ENCODE measurements around the gene HMG20B. TPM values are rescaled to one million over a fixed set of nuclear protein-coding genes. Genes with fewer than 3 reads are reported as not detected.
"Not testable (repeated sequence)": the region's sequence is repeated elsewhere in the genome, so short reads cannot be mapped to it uniquely, and the experiment has no call there.

HMG20B gene
- total and polyA plus RNA-seq, 5 donors = 35.7 to 50.5 (median 36.6) TPM

DNA sequence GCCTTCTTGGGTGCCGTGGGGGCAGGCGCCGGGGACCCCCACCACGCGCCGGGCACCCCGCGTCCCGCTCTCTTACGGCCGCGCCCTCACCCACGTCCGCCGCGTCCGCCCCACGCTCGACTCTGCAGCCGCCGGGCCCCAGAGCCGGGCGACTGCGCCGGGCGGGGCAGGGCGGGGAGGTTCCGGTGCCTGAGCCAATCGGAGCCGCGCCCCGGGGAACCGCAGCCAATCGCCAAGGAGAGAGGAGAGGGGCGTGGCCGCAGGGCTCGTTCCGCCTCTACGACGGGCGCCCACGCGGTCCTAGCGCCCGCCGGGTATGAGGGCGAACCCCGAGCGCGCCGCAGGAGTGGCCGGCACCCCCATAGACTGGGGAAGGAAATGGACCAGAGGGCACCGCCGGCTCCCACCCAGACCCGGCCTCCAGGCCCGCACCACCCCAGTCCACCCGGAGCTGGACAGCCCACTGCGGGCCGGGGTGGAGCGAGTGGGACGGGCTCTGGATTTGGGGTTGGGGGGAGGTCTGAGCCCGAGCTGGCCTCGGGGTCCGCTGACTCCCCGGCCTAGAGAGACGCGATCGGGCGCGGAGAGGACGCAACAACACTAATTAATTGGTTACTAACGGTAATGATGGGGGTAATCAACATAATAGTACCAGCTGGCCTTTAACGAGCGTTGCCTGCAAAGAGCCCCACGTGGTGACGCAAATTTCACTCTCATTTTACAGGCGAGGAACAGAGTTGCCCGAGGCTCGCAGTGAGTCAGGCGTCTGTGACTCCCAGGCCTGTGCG, 15.1 kb upstream of the HMG20B start, which contains the start of gene MFSD12:
TSS of gene MFSD12 (minus strand) at position 126 of the 788 bp plus-strand sequence. CDS start 183 bp downstream, outside the sequence.
- Histone ChIP-seq H3K4me1 (ENCODE audit: control insufficient read depth, insufficient read depth, low read length) (peaks cover 2% of the 10 kb centered on the region), H3K27ac (ENCODE audit: low read length) (peak within 1 kb of the TSS; percentile 19), H3K27me3 (ENCODE audit: control insufficient read depth, insufficient read depth) (no peaks in the 10 kb centered on the region), H3K4me3 (ENCODE audit: low read length) (peak within 1 kb of the TSS; percentile 89), H3K9me3 (ENCODE audit: control insufficient read depth, low read length) (no peaks in the 10 kb centered on the region)
- 1% methylated on average over 81 of the region's 81 CpGs for WGBS
- intact Hi-C loops (cut with DNase I) = no loop called here
- DNase-seq (peak; percentile 96 to 98 (median 98)), ATAC-seq (peak; percentile 97 to 98)

GRCh38 chr19:3563709-3564524, 8.8 kb upstream of the HMG20B start:
- no peak for ATAC-seq
- DNase-seq = peak in 1 of 3 donors; percentile 45
- intact Hi-C loops (cut with DNase I) = no loop called here
- no peaks in the 10 kb centered on the region for H3K27me3 ChIP-seq (ENCODE audit: control insufficient read depth, insufficient read depth)
- 62% methylated on average over 17 of the region's 17 CpGs for WGBS
- no peak overlapping the region for H3K27ac ChIP-seq (ENCODE audit: low read length)
- no peaks in the 10 kb centered on the region for H3K9me3 ChIP-seq (ENCODE audit: control insufficient read depth, low read length)
- H3K4me3 ChIP-seq (ENCODE audit: low read length) = no peak overlapping the region
- no peaks in the 10 kb centered on the region for H3K4me1 ChIP-seq (ENCODE audit: control insufficient read depth, insufficient read depth, low read length)

GRCh38 chr19:3565139-3565538, 7.6 kb upstream of the HMG20B start:
- H3K27me3 ChIP-seq (ENCODE audit: control insufficient read depth, insufficient read depth) = no peaks in the 10 kb centered on the region
- intact Hi-C loops (cut with DNase I) = no loop called here
- no peak overlapping the region for H3K4me3 ChIP-seq (ENCODE audit: low read length)
- no peaks in the 10 kb centered on the region for H3K4me1 ChIP-seq (ENCODE audit: control insufficient read depth, insufficient read depth, low read length)
- peak in 1 of 3 donors; percentile 13 for DNase-seq
- WGBS = 92% methylated on average over 19 of the region's 19 CpGs
- no peak overlapping the region for H3K27ac ChIP-seq (ENCODE audit: low read length)
- ATAC-seq = no peak
- H3K9me3 ChIP-seq (ENCODE audit: control insufficient read depth, low read length) = no peaks in the 10 kb centered on the region

- not testable (repeated sequence) for ATAC-seq
- intact Hi-C loops (cut with DNase I) = loop anchor here in 1 of 4 donors (10.0 kb wide), 1 partner anchor 55 kb away; the partner anchor contains the start of gene CACTIN
- 90% methylated on average over 11 of the region's 11 CpGs for WGBS
Measured at GRCh38 chr19:3570042-3570441, 2.7 kb upstream of the HMG20B start.

GRCh38 chr19:3570606-3571011, 2.1 kb upstream of the HMG20B start:
- Histone ChIP-seq H3K27ac (ENCODE audit: low read length) (no peak overlapping the region), H3K4me3 (ENCODE audit: low read length) (no peak overlapping the region), H3K4me1 (ENCODE audit: control insufficient read depth, insufficient read depth, low read length) (no peaks in the 10 kb centered on the region), H3K27me3 (ENCODE audit: control insufficient read depth, insufficient read depth) (no peaks in the 10 kb centered on the region), H3K9me3 (ENCODE audit: control insufficient read depth, low read length) (no peaks in the 10 kb centered on the region)
- no peak for ATAC-seq
- DNase-seq = peak in 1 of 3 donors; percentile 25
- intact Hi-C loops (cut with DNase I) = loop anchor here in 1 of 4 donors (10.0 kb wide), 1 partner anchor 54 kb away; the partner anchor contains the start of gene CACTIN
- WGBS = 76% methylated on average over 7 of the region's 7 CpGs

More at GRCh38 chr19:3570042-3570441, 2.7 kb upstream of the HMG20B start:
- not testable (repeated sequence) for H3K27me3 ChIP-seq (ENCODE audit: control insufficient read depth, insufficient read depth); H3K4me1 ChIP-seq (ENCODE audit: control insufficient read depth, insufficient read depth, low read length); H3K27ac ChIP-seq (ENCODE audit: low read length); H3K4me3 ChIP-seq (ENCODE audit: low read length); H3K9me3 ChIP-seq (ENCODE audit: control insufficient read depth, low read length)
- peak in 1 of 3 donors; percentile 20 for DNase-seq

GRCh38 chr19:3572132-3572854, 451 bp upstream of the HMG20B start:
- no peak overlapping the region for H3K27ac ChIP-seq (ENCODE audit: low read length)
- intact Hi-C loops (cut with DNase I) = loop anchor here in 1 of 4 donors (10.0 kb wide), 1 partner anchor 53 kb away; the partner anchor contains the start of gene CACTIN
- WGBS = 2% methylated on average over 48 of the region's 48 CpGs

DNA sequence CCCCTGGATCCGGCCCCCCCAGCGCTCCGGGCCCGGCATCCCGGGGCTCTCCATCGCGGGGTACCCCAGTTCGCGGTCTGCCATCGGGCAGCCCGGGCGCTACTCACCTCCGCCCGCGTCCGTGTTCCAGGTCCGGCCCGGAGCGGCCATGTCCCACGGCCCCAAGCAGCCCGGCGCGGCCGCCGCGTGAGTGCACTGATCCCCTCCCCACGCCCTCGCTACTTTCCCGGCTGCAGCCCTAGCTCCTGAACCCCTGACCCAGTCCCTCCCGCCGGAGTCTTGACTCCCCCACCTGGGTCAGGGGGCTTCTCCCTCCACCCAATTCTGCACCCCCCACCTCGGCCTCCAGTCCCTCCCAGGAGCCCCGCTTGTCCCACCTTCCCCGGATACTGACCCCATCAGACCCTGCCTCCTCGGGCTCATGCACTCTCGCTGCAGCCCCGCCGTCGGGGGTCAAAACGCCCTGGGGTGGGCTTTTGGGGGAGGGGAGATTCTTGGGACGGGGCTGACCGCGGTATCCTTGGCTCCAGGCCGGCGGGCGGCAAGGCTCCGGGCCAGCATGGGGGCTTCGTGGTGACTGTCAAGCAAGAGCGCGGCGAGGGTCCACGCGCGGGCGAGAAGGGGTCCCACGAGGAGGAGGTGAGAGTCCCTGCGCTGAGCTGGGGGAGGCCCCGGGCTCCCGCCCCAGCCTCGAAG, 566 bp downstream of the HMG20B start:
- intact Hi-C loops (cut with DNase I) = loop anchor here in 1 of 4 donors (10.0 kb wide), 1 partner anchor 51 kb away; the partner anchor contains the start of gene CACTIN
- DNase-seq = peak in 2 of 3 donors; percentile 75 to 76

More at GRCh38 chr19:3572132-3572854, 451 bp upstream of the HMG20B start:
- ATAC-seq (peak; percentile 96 to 98), DNase-seq (peak; percentile 100)
- Histone ChIP-seq H3K4me1 (ENCODE audit: control insufficient read depth, insufficient read depth, low read length) (no peaks in the 10 kb centered on the region), H3K4me3 (ENCODE audit: low read length) (peak overlapping the region; percentile 57), H3K27me3 (ENCODE audit: control insufficient read depth, insufficient read depth) (no peaks in the 10 kb centered on the region), H3K9me3 (ENCODE audit: control insufficient read depth, low read length) (no peaks in the 10 kb centered on the region)

DNA sequence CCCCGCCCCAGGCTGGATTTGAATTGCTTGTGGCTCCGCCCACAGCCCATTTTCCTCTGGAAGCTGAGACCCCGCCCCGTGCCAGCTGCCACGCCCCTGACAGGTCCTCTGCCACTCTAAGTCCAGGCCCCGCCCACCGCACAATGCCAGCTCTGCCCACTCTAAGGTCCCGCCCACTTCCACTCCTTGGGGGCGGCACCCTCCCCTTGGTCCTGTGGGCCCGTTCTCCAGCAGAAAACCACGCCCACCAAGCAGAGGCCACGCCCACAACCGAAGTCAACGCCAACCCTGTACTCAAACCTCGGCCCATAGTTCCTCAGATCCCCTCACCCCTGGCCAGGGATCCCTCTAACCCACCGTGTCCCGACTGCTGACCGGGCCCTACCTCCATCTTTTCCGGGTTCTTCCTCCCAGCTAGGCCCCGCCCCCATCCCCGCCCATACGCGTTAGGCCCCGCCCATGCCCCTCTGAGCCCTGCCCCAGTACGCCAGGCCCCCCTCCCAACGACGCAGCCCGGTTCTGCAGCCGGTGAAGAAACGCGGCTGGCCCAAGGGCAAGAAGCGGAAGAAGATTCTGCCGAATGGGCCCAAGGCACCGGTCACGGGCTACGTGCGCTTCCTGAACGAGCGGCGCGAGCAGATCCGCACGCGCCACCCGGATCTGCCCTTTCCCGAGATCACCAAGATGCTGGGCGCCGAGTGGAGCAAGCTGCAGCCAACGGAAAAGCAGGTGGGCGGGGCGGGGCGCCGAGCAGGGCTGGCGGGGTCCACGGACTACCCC, 1.3 kb downstream of the HMG20B start:
- Histone ChIP-seq H3K4me1 (ENCODE audit: control insufficient read depth, insufficient read depth, low read length) (no peaks in the 10 kb centered on the region), H3K9me3 (ENCODE audit: control insufficient read depth, low read length) (no peaks in the 10 kb centered on the region), H3K27ac (ENCODE audit: low read length) (no peak overlapping the region), H3K4me3 (ENCODE audit: low read length) (peak overlapping the region; percentile 94), H3K27me3 (ENCODE audit: control insufficient read depth, insufficient read depth) (no peaks in the 10 kb centered on the region)
- intact Hi-C loops (cut with DNase I) = loop anchor here in 1 of 4 donors (10.0 kb wide), 1 partner anchor 51 kb away; the partner anchor contains the start of gene CACTIN
- peak; percentile 9 to 36 for ATAC-seq
- WGBS = 59% methylated on average over 55 of the region's 55 CpGs
- DNase-seq = peak; percentile 93 to 95 (median 94)

More for the DNA sequence above, 566 bp downstream of the HMG20B start:
- H3K4me3 ChIP-seq (ENCODE audit: low read length) = peak overlapping the region; percentile 94
- no peaks in the 10 kb centered on the region for H3K4me1 ChIP-seq (ENCODE audit: control insufficient read depth, insufficient read depth, low read length)
- no peaks in the 10 kb centered on the region for H3K9me3 ChIP-seq (ENCODE audit: control insufficient read depth, low read length)
- no peak overlapping the region for H3K27ac ChIP-seq (ENCODE audit: low read length)
- 1% methylated on average over 60 of the region's 60 CpGs for WGBS
- ATAC-seq = peak; percentile 5 to 8
- H3K27me3 ChIP-seq (ENCODE audit: control insufficient read depth, insufficient read depth) = no peaks in the 10 kb centered on the region

DNA sequence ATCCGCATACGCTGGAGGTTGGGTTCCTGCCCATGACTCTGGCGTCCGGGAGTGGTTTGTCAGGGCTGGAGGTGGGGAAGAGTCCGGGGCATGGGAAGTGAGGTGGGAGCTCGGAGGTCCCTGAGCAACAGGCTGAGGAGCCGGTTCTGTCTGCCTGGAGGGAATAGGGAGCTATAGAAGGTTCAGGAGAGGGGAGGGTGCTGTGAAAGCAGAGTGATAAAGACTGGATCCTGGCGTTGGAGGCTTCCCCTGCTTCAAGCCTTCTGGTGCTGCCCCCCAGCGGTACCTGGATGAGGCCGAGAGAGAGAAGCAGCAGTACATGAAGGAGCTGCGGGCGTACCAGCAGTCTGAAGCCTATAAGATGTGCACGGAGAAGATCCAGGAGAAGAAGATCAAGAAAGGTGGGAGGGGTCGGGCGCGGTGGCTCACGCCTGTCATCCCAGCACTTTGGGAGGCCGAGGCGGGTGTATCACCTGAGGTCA, 2.6 kb downstream of the HMG20B start:
- no peak overlapping the region for H3K27ac ChIP-seq (ENCODE audit: low read length)
- H3K4me1 ChIP-seq (ENCODE audit: control insufficient read depth, insufficient read depth, low read length) = no peaks in the 10 kb centered on the region
- no peak overlapping the region for H3K4me3 ChIP-seq (ENCODE audit: low read length)
- WGBS = 93% methylated on average over 19 of the region's 19 CpGs
- ATAC-seq (no peak), DNase-seq (peak in 1 of 3 donors; percentile 57)
- no peaks in the 10 kb centered on the region for H3K27me3 ChIP-seq (ENCODE audit: control insufficient read depth, insufficient read depth)
- intact Hi-C loops (cut with DNase I) = loop anchor here in 1 of 4 donors (10.0 kb wide), 1 partner anchor 50 kb away; the partner anchor contains the start of gene CACTIN
- H3K9me3 ChIP-seq (ENCODE audit: control insufficient read depth, low read length) = no peaks in the 10 kb centered on the region

Data from right cardiac atrium (tissue), 5 donors.